GM10847 (cell line): ENCODE results near the gene SPA17.

Experiments
- POLR2A ChIP-seq: IDR thresholded peaks from 2 replicates; pipeline ENCODE4 v1.6.1; 2011; ENCODE audit not compliant: insufficient read length; ENCODE audit errors: extremely low read depth

Gene SPA17

DNA sequence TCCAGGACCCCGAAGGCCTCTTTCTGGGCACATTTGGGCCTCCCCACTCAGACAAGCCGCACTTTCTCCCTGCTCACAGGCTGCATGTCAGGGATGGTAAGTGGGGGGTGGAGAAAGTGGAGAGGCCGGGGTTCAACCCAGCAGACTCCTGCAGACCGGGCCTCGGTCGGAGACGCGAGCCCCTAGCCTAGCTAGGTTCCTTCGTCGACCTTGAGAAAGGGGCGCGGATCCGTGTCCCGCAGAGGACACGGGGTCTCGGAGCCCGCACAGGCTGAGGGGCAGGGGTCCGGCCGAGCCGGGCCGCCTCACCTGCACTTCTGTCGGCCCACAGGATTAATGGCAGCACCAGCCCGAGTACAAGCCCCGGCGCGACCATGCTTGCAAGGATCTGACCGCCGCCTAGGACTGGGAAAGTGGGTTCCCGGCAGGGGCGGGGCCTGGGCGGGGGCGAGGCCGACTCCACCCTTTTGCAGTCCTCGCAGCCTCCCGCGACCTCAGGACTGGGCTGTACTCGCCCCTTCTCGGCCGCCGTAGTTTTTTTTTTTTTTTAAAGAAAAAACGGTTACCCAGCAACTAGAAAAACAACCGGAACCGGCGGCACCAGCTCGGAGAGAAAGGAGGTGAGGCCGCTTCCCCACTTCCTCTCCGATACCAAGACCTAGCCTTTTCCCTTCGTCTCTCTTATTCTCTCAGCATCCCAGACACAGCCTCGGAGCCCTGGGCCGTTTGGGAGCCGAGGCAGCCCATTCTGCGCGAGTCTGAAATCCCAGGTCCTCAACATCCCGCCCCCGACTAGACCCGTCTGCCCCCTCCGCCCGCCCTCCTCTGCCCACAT is at the start of gene SPA17, which contains the start of gene SIAE:
Gene SPA17, plus strand, starts transcription at position 572 of the 835 bp plus-strand sequence. CDS start 1,361 bp downstream, outside the sequence.
Gene SIAE, minus strand, starts transcription at position 407 of the 835 bp plus-strand sequence. Its CDS starts 31 bp downstream, at position 376.
- TF ChIP-seq POLR2A: peak; percentile 61

DNA sequence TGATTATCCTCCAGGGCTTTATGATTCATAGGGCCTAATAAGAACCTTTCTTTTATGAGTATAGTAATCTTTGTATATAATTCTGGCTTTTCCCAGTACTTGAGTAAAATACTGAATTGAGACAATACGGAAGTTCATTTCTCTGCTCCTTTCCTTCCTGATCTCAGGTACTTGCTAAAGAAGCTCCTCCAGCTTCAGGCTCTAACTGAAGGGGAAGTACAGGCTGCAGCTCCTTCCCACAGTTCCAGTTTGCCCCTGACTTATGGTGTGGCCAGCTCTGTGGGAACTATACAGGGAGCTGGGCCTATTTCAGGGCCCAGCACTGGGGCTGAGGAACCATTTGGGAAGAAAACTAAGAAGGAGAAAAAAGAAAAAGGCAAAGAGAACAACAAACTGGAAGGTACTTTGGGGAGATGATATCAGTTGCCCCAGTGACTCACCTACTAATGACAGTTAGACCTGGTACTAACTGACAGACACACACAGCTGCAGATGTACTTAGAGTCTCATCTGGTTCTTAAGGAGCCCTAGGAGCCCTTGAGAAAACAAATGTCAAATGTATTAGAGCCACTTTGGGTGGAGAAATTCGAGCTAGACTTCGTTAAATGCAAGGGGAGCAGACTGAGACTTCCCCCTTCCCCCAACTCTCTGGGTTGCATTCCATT is 48.1 kb upstream of the SPA17 start:
- TF ChIP-seq POLR2A: no peak

DNA sequence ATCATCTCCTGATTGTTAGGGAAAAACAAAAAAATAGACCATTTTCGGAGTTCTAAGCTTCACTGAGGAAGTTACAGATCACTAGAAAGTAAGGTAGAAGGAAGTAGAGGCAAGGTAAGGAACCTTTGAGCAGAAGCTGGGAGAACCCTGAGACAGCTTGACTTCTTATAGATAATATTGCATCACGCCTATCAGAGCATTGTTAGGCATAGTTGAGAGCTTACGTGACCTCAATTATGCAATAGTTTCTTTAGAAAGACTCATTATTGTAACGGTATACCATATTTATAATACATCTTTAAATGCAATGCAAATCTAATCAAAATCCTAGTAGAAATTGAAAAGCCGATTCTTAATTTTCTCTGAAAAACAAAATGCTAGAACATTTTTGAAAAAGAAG is 46.2 kb upstream of the SPA17 start:
- TF ChIP-seq POLR2A: no peak

DNA sequence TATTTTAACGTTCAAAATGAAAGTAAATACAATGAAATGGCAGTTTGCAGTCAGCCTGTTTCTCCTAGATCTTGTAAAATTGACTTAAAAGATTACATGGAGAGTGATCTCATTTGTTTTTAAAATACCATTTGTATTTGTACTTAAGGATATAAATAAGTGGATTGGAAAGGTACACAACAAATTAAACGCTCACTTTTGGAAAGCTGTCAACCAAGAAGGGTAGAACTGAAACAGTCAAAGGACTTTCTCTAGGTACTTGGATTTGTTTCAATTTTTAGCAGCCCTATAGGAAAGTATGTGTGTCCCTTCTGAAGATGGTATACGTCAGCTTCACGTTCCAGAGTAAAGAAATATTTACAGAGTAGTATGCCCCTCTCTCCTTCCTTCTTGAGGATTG is 43.7 kb upstream of the SPA17 start:
- TF ChIP-seq POLR2A: no peak

DNA sequence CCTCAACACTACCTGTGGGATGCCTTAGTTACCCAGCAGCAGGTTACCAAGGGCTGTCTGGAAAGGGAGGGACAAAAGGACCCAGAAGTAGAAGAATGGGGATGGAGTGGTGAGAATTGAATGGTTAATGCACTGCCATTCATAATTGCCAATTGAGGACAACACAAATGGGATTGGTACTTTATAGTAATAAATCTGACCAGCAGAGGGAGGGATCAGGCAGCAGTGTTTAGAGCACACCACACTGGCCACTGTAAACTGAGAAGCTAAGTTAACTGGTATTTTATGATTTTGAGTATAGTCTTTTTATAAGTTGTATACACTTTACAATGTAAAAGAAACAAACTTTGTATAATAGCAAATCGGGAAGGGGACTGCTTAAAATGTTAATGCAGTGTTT is 40.3 kb upstream of the SPA17 start:
- no peak for TF ChIP-seq POLR2A

DNA sequence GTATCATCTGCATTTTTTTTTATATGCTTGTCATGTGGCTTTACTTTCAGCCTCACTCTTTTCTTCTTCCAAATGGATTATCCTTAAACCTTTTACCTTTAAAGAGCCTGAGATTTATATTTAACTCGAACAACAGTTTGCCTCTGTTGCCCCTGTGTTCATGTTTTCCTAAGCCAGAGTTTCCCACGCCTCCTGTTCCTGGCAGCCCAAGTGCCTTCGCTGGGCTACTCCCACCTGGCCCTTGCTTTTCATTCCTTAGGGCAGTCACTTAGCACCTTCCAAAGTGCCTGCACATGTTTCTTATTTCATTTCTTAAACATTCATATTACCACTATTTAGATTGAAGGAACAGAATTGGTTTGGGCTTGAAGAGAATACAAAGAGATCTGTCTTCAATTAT is 37.8 kb upstream of the SPA17 start:
- no peak for TF ChIP-seq POLR2A

DNA sequence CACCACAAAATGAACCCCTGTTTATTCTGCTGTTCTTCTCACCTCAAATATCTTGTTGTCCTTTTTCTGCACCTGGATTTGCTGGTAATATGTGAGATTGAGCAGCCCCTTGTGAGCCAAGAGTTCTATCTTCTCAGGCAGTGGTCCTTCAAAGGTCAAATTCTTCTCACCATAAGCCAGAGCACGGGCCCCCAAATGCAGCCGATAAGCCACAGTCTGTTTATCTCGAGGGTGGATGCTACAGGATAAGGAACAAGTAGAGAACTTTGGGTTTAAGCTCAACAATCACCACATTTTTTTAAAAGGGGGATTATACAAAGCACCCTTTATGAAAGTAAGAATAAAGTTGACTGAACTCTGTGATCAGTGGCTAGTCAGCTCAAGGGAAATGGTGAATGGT is 35.2 kb upstream of the SPA17 start:
- TF ChIP-seq POLR2A: no peak

DNA sequence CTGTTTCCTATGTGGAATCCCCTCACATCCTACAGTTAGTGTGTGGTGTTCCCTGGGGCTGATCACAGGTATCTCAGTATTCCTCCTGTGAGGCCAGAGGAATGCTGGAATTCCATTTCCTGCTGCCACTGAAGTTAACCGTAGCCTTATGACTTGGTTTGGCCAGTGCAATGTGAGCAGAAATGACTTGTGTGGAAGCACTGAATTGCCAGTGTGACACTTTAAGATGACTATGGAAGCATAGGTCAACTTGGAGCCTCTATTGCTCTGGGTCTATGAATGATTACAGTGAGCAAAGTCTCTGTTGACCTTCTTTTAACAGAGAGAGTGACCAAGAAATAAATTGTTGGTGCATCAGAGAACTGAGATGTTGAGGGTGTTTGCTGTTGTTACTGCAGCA is 34.5 kb upstream of the SPA17 start:
- no peak for TF ChIP-seq POLR2A

DNA sequence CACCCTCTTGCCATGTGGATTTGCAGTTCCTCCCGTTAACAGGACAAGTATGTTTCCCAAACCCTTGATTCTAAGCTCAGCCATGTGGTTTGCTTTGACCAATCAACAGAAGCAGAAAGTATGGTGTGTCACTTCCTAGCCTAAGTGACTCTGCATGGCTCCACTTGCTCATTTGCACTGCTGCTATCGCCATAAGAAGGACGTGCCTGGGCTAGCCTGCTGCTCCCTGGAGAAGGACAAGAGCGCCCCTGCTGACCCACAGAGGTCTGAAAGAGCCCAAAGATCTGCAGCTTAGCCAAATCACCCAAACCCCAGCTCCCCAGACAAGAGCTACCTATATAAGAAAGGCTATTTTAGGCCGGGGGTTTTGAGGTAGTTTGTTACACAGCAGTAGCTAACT is 33.0 kb upstream of the SPA17 start:
- no peak for TF ChIP-seq POLR2A

DNA sequence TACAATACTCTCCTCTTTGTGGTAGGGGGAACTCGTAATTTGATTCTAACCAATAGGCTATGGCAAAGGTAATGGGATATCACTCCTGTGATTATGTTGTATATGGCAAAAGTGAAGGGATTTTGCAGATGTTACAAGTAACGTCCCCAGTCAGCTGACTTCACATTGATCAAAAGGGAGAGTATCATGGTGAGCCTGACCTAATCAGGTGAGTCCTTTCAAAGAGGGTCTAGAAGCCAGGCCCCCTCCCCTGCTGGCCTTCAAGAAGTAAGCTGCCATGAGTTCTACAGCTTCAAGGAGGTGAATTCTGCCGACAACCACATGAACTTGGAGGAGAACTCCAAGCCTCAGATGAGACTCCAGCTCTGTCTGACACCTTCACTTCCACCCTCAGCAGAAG is 31.1 kb upstream of the SPA17 start:
- no peak for TF ChIP-seq POLR2A

DNA sequence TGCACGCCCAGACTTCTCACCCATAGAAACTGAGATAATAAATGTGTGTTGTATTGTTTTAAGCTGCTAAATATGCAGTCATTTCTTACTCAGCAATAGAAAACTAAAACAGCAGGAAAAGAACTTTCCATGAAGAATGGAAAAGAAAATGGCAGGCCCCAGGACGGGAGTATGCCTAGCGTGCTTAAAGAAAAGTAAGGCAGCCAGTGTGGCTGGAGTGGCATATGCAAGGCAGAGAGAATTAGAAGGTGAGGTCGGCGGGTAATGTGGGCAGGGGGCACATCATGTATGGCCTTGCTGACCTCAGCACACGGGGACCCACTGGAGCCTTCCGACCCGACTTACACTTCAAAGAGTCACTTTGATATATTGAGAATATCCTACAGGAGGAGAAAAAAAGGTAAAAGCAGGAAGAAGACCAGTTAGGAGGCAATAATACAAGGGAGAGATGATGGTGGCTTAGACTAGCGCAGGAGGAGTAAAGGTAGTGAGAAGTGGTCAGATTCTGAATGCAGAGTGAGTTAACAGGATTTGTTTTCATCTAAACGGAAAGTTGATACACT is 30.6 kb upstream of the SPA17 start:
- no peak for TF ChIP-seq POLR2A

DNA sequence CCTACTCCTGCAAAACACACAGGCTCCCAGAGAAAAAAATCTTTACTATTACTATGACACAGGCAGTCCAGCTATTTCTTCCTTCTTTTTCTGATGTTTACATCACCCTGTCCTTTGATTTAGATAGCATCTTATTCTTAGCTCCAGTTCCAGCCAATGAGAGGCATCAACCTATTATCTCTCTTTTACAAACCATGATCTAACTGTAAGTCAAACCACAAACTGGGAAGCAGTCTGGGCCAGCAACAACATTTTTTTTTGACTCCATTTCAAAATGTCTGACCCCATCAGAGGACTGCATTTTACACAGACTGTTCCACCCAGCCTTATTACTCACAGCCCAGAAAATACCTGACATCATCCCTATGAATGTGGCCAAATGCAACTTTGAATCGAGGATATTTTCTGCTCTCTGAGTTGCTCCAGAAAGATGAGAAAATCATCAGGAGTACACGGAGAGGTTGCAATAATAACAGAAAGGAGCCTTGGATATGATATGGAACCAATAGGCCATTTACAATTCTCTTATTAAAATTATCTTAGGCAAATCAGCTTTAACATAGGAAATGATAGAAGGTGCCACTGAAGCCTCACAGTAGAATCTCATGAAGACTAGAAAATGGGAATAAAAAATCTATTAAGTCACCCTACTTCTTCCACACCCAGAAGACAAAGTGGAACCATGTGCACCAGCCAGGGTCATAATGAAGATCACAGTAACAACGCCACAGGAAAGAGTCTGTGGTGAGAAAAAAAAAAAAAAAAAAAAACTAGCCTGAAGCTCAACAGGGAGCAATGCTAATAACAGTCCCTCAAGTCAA is 29.9 kb upstream of the SPA17 start:
- TF ChIP-seq POLR2A: no peak

DNA sequence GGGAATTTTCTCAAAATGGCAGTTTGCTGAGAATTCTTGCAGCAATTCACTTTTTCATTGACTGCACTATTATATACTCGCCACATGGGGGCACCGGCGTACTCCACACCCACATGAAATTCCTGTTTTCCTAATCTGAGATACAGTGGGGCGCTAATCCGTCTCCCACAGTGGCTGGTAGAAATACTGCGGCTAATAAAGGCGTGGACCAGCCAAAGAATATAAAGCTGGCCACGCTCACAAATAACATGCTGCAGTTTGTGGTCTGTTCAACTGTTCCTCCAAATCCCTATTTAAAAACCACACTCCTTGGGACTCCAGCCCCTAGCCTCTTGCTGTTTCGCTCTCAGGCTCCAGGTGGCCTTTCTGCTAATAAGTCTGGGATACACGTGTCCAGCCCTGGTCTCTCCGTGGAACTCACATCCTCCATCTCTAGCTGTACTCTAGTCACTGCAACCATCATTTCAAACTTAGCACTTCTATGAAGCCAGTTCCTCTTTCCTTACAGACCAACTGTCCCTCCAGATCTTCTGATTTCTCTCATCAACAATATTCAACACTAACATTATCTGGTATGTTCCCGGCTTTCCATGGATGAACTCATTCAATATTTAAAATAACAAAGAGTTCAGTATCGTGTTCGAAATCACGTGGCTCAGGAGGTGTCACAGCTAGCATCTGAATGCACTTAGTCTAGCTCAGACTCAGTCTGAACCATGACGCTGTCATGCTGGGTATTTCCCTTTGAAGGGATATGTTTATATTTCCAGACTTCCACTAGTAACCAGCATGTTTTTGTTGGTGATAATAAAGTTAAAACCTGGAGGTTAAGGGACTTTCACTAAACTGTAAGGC is 29.1 kb upstream of the SPA17 start:
- TF ChIP-seq POLR2A: no peak

DNA sequence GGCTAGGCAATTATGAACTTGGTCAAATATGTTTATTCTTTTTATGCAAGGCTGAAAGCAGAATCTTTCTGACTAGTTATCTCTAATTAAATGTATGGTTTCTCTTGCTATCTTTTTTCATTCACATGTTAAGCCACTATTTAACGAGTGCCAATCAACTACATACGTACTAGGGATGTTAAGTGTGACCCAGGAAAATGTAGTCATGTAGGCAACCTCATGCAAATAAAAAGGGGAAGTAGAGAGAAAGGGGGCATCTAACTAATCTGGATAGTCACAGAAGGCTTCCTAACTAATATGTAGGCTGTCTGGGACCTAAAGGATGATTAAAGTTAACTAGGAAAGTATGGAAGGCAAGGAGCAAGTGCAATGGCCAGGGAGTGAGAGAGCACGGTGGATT is 27.6 kb upstream of the SPA17 start:
- no peak for TF ChIP-seq POLR2A
